ENCODE data around the gene FCHO2. TPM values are rescaled to one million over a fixed set of nuclear protein-coding genes. Genes with fewer than 3 reads are reported as not detected.

The FCHO2 gene
- total and polyA plus RNA-seq, 2 of the 4 experiments (the other 2 are of a cell fraction): 6.1 to 23.5 TPM

GRCh38 chr5:73136055-73136562, 180.3 kb downstream of the FCHO2 start:
- TF ChIP-seq USF2 (IDR thresholded peaks at IDR 0.05; ENCODE audit: low read depth, low read length) (no peak), BHLHE40 (IDR thresholded peaks at IDR 0.05; ENCODE audit: low read depth, low read length) (peak; percentile 34; the same call in 1 of the 2 replicates)
- Histone ChIP-seq H3K4me1 (ENCODE audit: control insufficient read depth, insufficient read depth, low read length) (peaks cover 6% of the 10 kb centered on the region), H2BK15ac (ENCODE audit: low read depth, low read length) (no peak overlapping the region), H3K56ac (ENCODE audit: extremely low read depth, insufficient read depth, low read length) (no peak overlapping the region), H3K4ac (ENCODE audit: low read depth, low read length) (peak overlapping the region; percentile 59), H3K9me3 (ENCODE audit: control insufficient read depth, insufficient read depth, low read length) (no peaks in the 10 kb centered on the region), H2BK20ac (ENCODE audit: low read depth, low read length) (peak overlapping the region; percentile 60), H2AK9ac (replicated peaks; ENCODE audit: low read depth, low read length, poor library complexity) (peak overlapping the region; percentile 25), H2BK120ac (ENCODE audit: low read depth, low read length) (peak overlapping the region; percentile 51; the same call in 1 of the 2 replicates), H4K91ac (ENCODE audit: insufficient read depth, low read depth, low read length) (peak overlapping the region; percentile 46), H3K79me1 (ENCODE audit: low read depth in 1 of 2, low read length in 2 of 2) (no peaks in the 10 kb centered on the region), H3K14ac (replicated peaks; ENCODE audit: low read depth, low read length) (0 out of 2 replicates have a peak overlapping the region, but pooled peaks have one; percentile 43), H3K9me1 (ENCODE audit: insufficient read depth, low read length) (peaks cover 5% of the 10 kb centered on the region; the same call in 1 of the 2 replicates), H3K18ac (ENCODE audit: low read depth, low read length) (no peak overlapping the region; the same call in 1 of the 2 replicates), H3K36me3 (ENCODE audit: control insufficient read depth, insufficient read depth, low read length) (no peaks in the 10 kb centered on the region), H2AK5ac (ENCODE audit: low read depth, low read length) (no peak overlapping the region), H3K4me2 (ENCODE audit: low read depth, low read length) (no peak overlapping the region), H3K27ac (ENCODE audit: insufficient read depth, low read length) (no peak overlapping the region), H2BK5ac (ENCODE audit: low read depth, low read length, poor library complexity, severe bottlenecking) (no peak overlapping the region), H4K5ac (ENCODE audit: low read depth, low read length) (no peak overlapping the region), H3K9ac (ENCODE audit: low read depth, low read length) (no peak overlapping the region), H3K27me3 (ENCODE audit: control insufficient read depth, insufficient read depth, low read length) (peaks cover 4% of the 10 kb centered on the region; the same call in 1 of the 2 replicates), H2AFZ (replicated peaks; ENCODE audit: low read length, poor library complexity) (peak overlapping the region; percentile 81), H3K23ac (ENCODE audit: low read depth, low read length) (0 out of 2 replicates have a peak overlapping the region, but pooled peaks have one; percentile 4), H3K4me3 (ENCODE audit: insufficient read depth, low read depth, low read length) (no peak overlapping the region), H4K8ac (ENCODE audit: low read depth in 2 of 2, low read length in 2 of 2) (peak overlapping the region in 1 of 2 experiments; percentile 44; a peak in 1 of 4 replicates), H4K20me1 (ENCODE audit: insufficient read depth, low read length) (no peaks in the 10 kb centered on the region)
- DNase-seq (no peak), ATAC-seq (ENCODE audit: low read depth) (peak; percentile 77)
- 40% methylated on average over 1 of the region's 15 CpGs; no CpG with 5 or more reads in 1 of the 2 experiments for WGBS, 2 experiments (ENCODE audit: extremely low coverage in 2 of 2, insufficient read length in 1 of 2)
- intact Hi-C loops (cut with micrococcal nuclease): loop anchor here (5.0 kb wide), 1 partner anchor 66 kb away; no protein-coding TSS in a partner anchor
- CTCF ChIA-PET: no interaction called here
- dilution Hi-C loops (cut with HindIII; ENCODE audit: low sequenced_read_pairs, unreplicated experiment): no loop called here
- no TSS peak for BruUV-seq (replicated peaks)
- in situ Hi-C loops (cut with MboI; ENCODE audit: low sequenced_read_pairs): no loop called here
- POLR2A ChIA-PET (ENCODE audit: unreplicated experiment): no interaction called here

Measured in IMR-90 (cell line).